ENCODE measurements around the gene VWA3B. TPM values are rescaled to one million over a fixed set of nuclear protein-coding genes. Genes with fewer than 3 reads are reported as not detected.

Gene VWA3B
- total RNA-seq, 1 experiment from 2014 or later: not detected

DNA sequence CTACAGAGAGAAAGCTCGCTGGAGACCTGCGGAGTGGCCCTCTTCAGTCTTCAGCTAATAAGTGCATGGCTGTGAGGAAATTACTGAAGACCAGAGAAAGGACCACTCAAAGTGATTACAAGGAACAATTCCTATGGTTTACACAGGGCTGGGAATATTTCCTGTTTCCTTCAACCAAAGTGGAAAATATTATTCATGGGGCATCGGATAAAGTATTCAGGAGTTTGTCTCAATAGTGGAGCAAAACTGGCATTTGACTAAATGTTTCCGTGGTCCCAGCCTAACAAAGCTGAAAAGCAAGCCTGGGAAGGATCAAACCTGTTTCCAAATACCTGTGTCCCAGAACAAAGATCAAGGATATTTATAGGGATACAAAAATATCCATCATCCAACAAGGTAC lies 227.3 kb downstream of the VWA3B start:
- TF ChIP-seq, protein P1, sequence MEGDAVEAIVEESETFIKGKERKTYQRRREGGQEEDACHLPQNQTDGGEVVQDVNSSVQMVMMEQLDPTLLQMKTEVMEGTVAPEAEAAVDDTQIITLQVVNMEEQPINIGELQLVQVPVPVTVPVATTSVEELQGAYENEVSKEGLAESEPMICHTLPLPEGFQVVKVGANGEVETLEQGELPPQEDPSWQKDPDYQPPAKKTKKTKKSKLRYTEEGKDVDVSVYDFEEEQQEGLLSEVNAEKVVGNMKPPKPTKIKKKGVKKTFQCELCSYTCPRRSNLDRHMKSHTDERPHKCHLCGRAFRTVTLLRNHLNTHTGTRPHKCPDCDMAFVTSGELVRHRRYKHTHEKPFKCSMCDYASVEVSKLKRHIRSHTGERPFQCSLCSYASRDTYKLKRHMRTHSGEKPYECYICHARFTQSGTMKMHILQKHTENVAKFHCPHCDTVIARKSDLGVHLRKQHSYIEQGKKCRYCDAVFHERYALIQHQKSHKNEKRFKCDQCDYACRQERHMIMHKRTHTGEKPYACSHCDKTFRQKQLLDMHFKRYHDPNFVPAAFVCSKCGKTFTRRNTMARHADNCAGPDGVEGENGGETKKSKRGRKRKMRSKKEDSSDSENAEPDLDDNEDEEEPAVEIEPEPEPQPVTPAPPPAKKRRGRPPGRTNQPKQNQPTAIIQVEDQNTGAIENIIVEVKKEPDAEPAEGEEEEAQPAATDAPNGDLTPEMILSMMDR (conservative IDR thresholded peaks at IDR 0.05): no peak
- H3K4me1 Mint-ChIP-seq: peaks cover 36 to 46% of the 10 kb centered on the region in 2 experiments

More for the DNA sequence above, 227.3 kb downstream of the VWA3B start:
- no peak overlapping the region for H2BK15ac ChIP-seq (ENCODE audit: low read depth, low read length)
- H3K79me2 ChIP-seq (ENCODE audit: insufficient read depth, low read length): no peaks in the 10 kb centered on the region
- no peak overlapping the region for H2BK20ac ChIP-seq (ENCODE audit: low read depth, low read length, poor library complexity, severe bottlenecking)
- H2BK12ac ChIP-seq (ENCODE audit: insufficient read length, low read depth, low read length): no peak overlapping the region
- no peak overlapping the region for H4K5ac ChIP-seq (ENCODE audit: insufficient read length, low read depth, low read length)
- no peak for DNase-seq
- H3K27me3 ChIP-seq (ENCODE audit: insufficient read depth, low read length): no peaks in the 10 kb centered on the region
- H3K27ac Mint-ChIP-seq: no peak overlapping the region
- H2BK120ac ChIP-seq (ENCODE audit: low read depth, low read length, poor library complexity, severe bottlenecking): no peak overlapping the region
- H3K79me1 ChIP-seq (ENCODE audit: insufficient read depth, low read depth, low read length, poor library complexity, severe bottlenecking): no peaks in the 10 kb centered on the region
- H3K27me3 Mint-ChIP-seq (ENCODE audit: low read depth): peaks cover 2% of the 10 kb centered on the region
- no peaks in the 10 kb centered on the region for H4K20me1 ChIP-seq (ENCODE audit: control insufficient read depth, insufficient read depth, insufficient read length)
- no peaks in the 10 kb centered on the region for H3K4me1 ChIP-seq (ENCODE audit: insufficient read depth, low read length)
- H3K14ac ChIP-seq (ENCODE audit: insufficient read depth, low read length): no peak overlapping the region
- H2BK5ac ChIP-seq (ENCODE audit: insufficient read length, low read length): no peak overlapping the region
- no CpG with 5 or more reads among the region's 4 CpGs for WGBS (ENCODE audit: extremely low coverage, insufficient read length, low lambda C conversion rate)
- H3T11ph ChIP-seq (ENCODE audit: low read length): no peak overlapping the region
- H4K91ac ChIP-seq (ENCODE audit: insufficient read length, low read depth, low read length): no peak overlapping the region
- H3K9me3 ChIP-seq (ENCODE audit: control insufficient read depth, low read depth, low read length): no peaks in the 10 kb centered on the region
- no peak overlapping the region for H3K9ac ChIP-seq (ENCODE audit: extremely low read depth, insufficient read length, low read length)
- no peak overlapping the region for H3K4me2 ChIP-seq (ENCODE audit: insufficient read depth, insufficient read length, low read length)
- H3K9me3 Mint-ChIP-seq: peaks cover 15 to 17% of the 10 kb centered on the region in 2 experiments
- H3K23ac ChIP-seq (ENCODE audit: insufficient read length, low read depth, low read length): no peak overlapping the region
- H3K56ac ChIP-seq (ENCODE audit: insufficient read length, low read depth, low read length): no peak overlapping the region
- no peak overlapping the region for H2AK5ac ChIP-seq (ENCODE audit: insufficient read length, low read length)
- no peak overlapping the region for H4K8ac ChIP-seq (replicated peaks; ENCODE audit: insufficient read length, low read depth, low read length)
- H3K36me3 Mint-ChIP-seq (ENCODE audit: insufficient read depth in 1 of 3, low read depth in 3 of 3): peaks cover 10 to 17% (median 11%) of the 10 kb centered on the region in 3 experiments; a peak in 6 of 7 replicates
- no peaks in the 10 kb centered on the region for H3K23me2 ChIP-seq (ENCODE audit: insufficient read length, low read depth, low read length, poor library complexity, severe bottlenecking)
- H2AFZ ChIP-seq (ENCODE audit: low read length): no peak overlapping the region
- H3K27ac ChIP-seq (ENCODE audit: insufficient read length, low read depth, low read length): no peak overlapping the region
- H3K4ac ChIP-seq (ENCODE audit: low read depth, low read length): no peak overlapping the region
- no peak overlapping the region for H3K18ac ChIP-seq (ENCODE audit: insufficient read length, low read depth, low read length)
- H3K4me3 Mint-ChIP-seq: no peak overlapping the region
